Gastrocnemius medialis (tissue), 4 donors: Measurements from ENCODE around the gene TCFL5.

Source experiments
- POLR2A ChIP-seq, 2 donors: fragments of 450-650 bp; IDR thresholded peaks; one replicate each; pipeline ENCODE4 v1.6.1; 2017; ENCODE audit warnings: antibody characterized with exemption in 2 of 2, mild to moderate bottlenecking in 2 of 2, moderate library complexity in 2 of 2
- TF ChIP-seq, protein P1 (sequence below), 5 experiments: fragments of 450-650 bp in 3 of 5; fragments of 200-600 bp in 2 of 5; sonication (generic) in 2 of 5; IDR thresholded peaks in 4 of 5; conservative IDR thresholded peaks in 1 of 5; 1 replicate in 4 of 5; 2 replicates in 1 of 5; pipeline ENCODE4 v1.5.1; 2016 to 2019; ENCODE audit warnings: antibody characterized with exemption in 5 of 5, mild to moderate bottlenecking in 3 of 5, moderate library complexity in 3 of 5

- TF ChIP-seq, protein P1, sequence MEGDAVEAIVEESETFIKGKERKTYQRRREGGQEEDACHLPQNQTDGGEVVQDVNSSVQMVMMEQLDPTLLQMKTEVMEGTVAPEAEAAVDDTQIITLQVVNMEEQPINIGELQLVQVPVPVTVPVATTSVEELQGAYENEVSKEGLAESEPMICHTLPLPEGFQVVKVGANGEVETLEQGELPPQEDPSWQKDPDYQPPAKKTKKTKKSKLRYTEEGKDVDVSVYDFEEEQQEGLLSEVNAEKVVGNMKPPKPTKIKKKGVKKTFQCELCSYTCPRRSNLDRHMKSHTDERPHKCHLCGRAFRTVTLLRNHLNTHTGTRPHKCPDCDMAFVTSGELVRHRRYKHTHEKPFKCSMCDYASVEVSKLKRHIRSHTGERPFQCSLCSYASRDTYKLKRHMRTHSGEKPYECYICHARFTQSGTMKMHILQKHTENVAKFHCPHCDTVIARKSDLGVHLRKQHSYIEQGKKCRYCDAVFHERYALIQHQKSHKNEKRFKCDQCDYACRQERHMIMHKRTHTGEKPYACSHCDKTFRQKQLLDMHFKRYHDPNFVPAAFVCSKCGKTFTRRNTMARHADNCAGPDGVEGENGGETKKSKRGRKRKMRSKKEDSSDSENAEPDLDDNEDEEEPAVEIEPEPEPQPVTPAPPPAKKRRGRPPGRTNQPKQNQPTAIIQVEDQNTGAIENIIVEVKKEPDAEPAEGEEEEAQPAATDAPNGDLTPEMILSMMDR (IDR thresholded peaks at IDR 0.05 in 4 of 5, conservative IDR thresholded peaks at IDR 0.05 in 1 of 5) = no peak
- no peak for TF ChIP-seq POLR2A (IDR thresholded peaks at IDR 0.05)
Measured at GRCh38 chr20:62894261-62894660, 32.6 kb upstream of the TCFL5 start.
